Measurements from ENCODE around the gene KLF8. TPM values are rescaled to one million over a fixed set of nuclear protein-coding genes. Genes with fewer than 3 reads are reported as not detected.

KLF8 gene
- total RNA-seq, 1 experiment from 2014 or later, result not detected

- in situ Hi-C loops (cut with HindIII; ENCODE audit: low pct_unique_long_range_greater_than_20kb, low sequenced_read_pairs), result no loop called here
Measured at GRCh38 chrX:56284269-56284668, 52.1 kb downstream of the KLF8 start.

GRCh38 chrX:56288608-56289007, 56.5 kb downstream of the KLF8 start:
- in situ Hi-C loops (cut with HindIII; ENCODE audit: low pct_unique_long_range_greater_than_20kb, low sequenced_read_pairs), result no loop called here

More at GRCh38 chrX:56284269-56284668, 52.1 kb downstream of the KLF8 start:
- DNase-seq (ENCODE audit: low read depth, low spot score), result no peak

GRCh38 chrX:56289449-56289848, 57.3 kb downstream of the KLF8 start:
- in situ Hi-C loops (cut with HindIII; ENCODE audit: low pct_unique_long_range_greater_than_20kb, low sequenced_read_pairs), result no loop called here
- no peak for DNase-seq (ENCODE audit: low read depth, low spot score)

More at GRCh38 chrX:56288608-56289007, 56.5 kb downstream of the KLF8 start:
- no peak for DNase-seq (ENCODE audit: low read depth, low spot score)

DNA sequence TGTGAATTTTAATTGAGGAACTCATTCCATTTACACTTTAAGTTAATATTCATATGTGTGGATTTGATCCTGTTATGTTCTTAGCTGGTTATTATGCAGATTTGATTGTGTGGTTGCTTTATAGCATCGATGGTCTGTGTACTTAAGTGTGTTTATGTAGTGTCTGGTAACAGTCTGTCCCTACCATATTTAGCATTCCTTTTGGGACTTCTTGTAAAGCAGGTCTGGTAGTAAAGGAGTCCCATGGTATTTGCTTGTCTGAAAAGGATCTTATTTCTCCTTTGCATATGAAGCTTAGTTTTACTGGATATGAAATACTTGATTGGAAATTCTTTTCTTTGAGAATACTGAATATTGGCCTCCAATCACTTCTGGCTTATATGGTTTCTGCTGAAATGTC, 76.6 kb downstream of the KLF8 start:
- DNase-seq (ENCODE audit: low read depth, low spot score), result no peak
- in situ Hi-C loops (cut with HindIII; ENCODE audit: low pct_unique_long_range_greater_than_20kb, low sequenced_read_pairs), result no loop called here

- DNase-seq (ENCODE audit: low read depth, low spot score), result no peak
- in situ Hi-C loops (cut with HindIII; ENCODE audit: low pct_unique_long_range_greater_than_20kb, low sequenced_read_pairs), result no loop called here
Measured at GRCh38 chrX:56309881-56310280, 77.7 kb downstream of the KLF8 start.

GRCh38 chrX:56310581-56310980, 78.4 kb downstream of the KLF8 start:
- DNase-seq (ENCODE audit: low read depth, low spot score), result no peak
- in situ Hi-C loops (cut with HindIII; ENCODE audit: low pct_unique_long_range_greater_than_20kb, low sequenced_read_pairs), result no loop called here

DNA sequence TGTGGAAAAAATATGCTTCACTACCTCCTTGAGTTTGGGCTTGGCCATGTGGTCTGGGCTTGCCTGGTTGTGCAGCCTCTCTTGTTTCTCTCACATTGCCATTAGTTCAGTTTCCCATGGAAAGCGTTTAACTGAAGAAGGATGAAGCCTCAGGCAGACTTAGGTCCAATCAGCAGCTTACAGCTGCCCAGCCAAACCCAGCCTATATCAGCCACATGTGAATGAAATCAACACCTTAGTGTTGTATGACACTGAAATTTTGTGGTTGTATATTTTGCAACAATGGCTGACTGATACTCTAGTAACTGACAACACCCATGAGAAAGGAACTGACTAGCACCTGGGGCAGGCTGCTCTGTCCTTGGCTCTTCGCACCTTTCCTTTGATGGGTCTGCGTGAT, 81.2 kb downstream of the KLF8 start:
- in situ Hi-C loops (cut with HindIII; ENCODE audit: low pct_unique_long_range_greater_than_20kb, low sequenced_read_pairs), result no loop called here
- DNase-seq (ENCODE audit: low read depth, low spot score), result no peak

DNA sequence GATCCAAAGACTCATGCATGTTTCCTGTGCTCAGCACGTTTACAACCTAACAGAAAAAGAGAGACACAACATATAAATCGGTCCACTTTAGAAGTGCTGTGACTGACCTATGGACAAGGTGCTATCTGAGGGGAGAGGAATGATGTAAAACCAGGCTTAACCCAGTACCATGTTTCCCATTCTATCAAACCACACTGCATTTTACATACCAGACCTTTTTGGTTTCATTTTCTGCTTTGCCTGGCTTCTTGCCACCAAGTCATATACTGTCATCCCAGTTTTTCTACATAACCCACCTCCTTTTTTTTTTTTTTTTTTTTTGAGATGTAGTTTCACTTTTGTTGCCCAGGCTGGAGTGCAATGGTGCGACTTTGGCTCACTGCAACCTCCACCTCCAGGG, 82.2 kb downstream of the KLF8 start:
- DNase-seq (ENCODE audit: low read depth, low spot score), result no peak
- in situ Hi-C loops (cut with HindIII; ENCODE audit: low pct_unique_long_range_greater_than_20kb, low sequenced_read_pairs), result no loop called here

DNA sequence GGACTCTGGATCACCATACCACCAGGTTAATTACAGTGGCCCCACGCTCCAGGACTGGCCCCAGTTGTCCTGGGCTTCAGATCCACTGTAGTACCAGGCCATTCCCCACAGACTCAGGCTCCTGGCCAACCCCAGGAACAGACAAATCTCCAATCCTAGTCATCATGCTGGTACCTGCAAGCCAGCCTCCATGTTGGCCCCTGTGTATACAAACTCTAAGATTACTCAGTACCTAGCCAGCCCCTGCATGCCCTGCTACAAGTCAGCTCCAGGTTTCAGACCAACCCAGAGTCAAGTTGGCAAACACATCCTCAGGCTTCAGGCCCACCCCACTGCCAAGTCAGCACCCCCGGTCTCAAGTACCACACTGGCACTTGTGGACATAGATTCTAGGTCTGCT, 85.9 kb downstream of the KLF8 start:
- in situ Hi-C loops (cut with HindIII; ENCODE audit: low pct_unique_long_range_greater_than_20kb, low sequenced_read_pairs), result no loop called here
- DNase-seq (ENCODE audit: low read depth, low spot score), result no peak

DNA sequence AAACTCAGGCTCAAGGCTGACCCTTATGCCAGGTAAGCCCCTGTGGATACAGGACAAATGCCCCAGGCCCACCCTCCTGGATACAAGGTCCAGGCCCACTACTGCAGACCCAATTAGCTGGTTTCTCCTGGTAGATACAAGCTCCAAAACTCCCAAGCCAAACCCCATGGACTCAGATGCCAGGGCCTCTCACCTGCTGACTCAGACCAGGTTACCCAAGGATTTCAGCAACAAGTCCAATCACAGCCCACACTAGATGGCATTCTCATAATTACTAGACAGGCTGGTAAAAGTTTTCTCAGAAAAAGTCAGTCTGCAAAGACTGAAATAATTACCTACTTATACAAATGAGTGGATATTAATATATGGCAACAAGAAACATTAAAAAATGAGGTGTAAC, 87.0 kb downstream of the KLF8 start:
- in situ Hi-C loops (cut with HindIII; ENCODE audit: low pct_unique_long_range_greater_than_20kb, low sequenced_read_pairs), result no loop called here
- no peak for DNase-seq (ENCODE audit: low read depth, low spot score)
